HL-60 (cell line): ENCODE data around the gene GAL3ST2.

Source experiments
- DNase-seq, 2 experiments: peaks; one replicate each; pipeline ENCODE4 v3.0.0-alpha.2; 2010 to 2020; ENCODE audit warnings: low read depth in 1 of 2, low spot score in 1 of 2
- H3K27ac ChIP-seq: fragments of 250-450 bp; sonication (Bioruptor Pico); replicated peaks from 2 replicates; pipeline ENCODE4 v1.5.1; 2020; ENCODE audit warnings: mild to moderate bottlenecking, moderate library complexity
- H3K27me3 ChIP-seq: fragments of 250-450 bp; sonication (Bioruptor Pico); 2 replicates; pipeline ENCODE4 v1.5.1; 2021; ENCODE audit warnings: mild to moderate bottlenecking, moderate library complexity; ENCODE audit not compliant: insufficient read depth, poor library complexity, severe bottlenecking
- H3K4me3 ChIP-seq: replicated peaks from 2 replicates; pipeline ENCODE4 v1.5.1; 2011; ENCODE audit warnings: mild to moderate bottlenecking, control low read depth, low read length; ENCODE audit not compliant: insufficient read depth
- GABPA ChIP-seq: IDR thresholded peaks from 2 replicates; pipeline ENCODE4 v1.6.1; 2012; ENCODE audit warnings: low read depth
- POLR2AphosphoS5 ChIP-seq: IDR thresholded peaks from 2 replicates; pipeline ENCODE4 v1.6.1; 2012; ENCODE audit warnings: low read depth
- SPI1 ChIP-seq: IDR thresholded peaks from 2 replicates; pipeline ENCODE4 v1.6.1; 2012; ENCODE audit warnings: low read depth, mild to moderate bottlenecking, borderline replicate concordance
- TF ChIP-seq, protein P1 (sequence below): IDR thresholded peaks from 2 replicates; pipeline ENCODE4 v1.6.1; 2012; ENCODE audit warnings: low read depth; ENCODE audit not compliant: insufficient replicate concordance
- TF ChIP-seq, protein P2 (sequence below): IDR thresholded peaks from one replicate; pipeline ENCODE4 v1.5.1; 2011; ENCODE audit warnings: low read length, control low read depth, inconsistent platforms; ENCODE audit not compliant: insufficient read depth

Gene GAL3ST2

DNA sequence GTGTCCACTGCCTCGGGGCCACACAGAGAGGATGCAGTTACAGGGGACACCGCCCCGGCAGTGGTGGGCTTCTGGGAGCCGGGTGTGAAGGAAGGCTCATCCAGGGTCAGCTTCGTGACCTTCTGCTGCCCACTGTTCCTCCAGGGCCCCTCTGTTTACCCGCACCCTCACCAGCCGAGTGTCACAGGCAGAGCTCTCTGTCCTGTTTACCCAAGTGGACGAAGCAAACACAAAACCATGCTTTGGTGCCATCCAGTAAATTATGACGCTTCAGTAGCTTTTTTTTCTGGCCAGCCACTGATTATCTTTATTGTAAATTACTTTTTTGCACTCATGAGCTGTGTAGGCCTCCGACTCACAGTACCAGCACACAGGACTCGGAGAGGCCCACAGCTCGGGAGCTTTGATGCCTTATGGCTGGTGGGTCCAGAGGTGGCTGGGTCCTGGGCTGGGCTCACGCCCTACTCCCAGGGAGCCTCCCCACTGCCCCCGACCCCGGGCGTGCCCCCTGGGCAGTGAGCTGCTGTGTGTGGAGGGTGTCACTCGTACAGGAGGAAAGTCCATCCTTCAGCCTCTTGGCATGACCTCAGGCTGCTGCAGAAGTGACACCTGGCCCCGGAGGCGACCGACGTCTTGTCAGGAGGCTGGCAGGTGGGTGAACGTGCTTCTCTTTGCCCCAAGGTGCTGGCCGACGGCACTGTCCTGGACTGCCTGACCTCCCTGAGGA is 32.4 kb upstream of the GAL3ST2 start:
- H3K27ac ChIP-seq, result no peak overlapping the region
- DNase-seq, result no peak
- TF ChIP-seq, protein P1, sequence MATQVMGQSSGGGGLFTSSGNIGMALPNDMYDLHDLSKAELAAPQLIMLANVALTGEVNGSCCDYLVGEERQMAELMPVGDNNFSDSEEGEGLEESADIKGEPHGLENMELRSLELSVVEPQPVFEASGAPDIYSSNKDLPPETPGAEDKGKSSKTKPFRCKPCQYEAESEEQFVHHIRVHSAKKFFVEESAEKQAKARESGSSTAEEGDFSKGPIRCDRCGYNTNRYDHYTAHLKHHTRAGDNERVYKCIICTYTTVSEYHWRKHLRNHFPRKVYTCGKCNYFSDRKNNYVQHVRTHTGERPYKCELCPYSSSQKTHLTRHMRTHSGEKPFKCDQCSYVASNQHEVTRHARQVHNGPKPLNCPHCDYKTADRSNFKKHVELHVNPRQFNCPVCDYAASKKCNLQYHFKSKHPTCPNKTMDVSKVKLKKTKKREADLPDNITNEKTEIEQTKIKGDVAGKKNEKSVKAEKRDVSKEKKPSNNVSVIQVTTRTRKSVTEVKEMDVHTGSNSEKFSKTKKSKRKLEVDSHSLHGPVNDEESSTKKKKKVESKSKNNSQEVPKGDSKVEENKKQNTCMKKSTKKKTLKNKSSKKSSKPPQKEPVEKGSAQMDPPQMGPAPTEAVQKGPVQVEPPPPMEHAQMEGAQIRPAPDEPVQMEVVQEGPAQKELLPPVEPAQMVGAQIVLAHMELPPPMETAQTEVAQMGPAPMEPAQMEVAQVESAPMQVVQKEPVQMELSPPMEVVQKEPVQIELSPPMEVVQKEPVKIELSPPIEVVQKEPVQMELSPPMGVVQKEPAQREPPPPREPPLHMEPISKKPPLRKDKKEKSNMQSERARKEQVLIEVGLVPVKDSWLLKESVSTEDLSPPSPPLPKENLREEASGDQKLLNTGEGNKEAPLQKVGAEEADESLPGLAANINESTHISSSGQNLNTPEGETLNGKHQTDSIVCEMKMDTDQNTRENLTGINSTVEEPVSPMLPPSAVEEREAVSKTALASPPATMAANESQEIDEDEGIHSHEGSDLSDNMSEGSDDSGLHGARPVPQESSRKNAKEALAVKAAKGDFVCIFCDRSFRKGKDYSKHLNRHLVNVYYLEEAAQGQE, result no peak
- TF ChIP-seq SPI1 (no peak), GABPA (no peak), POLR2AphosphoS5 (no peak)
- TF ChIP-seq, protein P2, sequence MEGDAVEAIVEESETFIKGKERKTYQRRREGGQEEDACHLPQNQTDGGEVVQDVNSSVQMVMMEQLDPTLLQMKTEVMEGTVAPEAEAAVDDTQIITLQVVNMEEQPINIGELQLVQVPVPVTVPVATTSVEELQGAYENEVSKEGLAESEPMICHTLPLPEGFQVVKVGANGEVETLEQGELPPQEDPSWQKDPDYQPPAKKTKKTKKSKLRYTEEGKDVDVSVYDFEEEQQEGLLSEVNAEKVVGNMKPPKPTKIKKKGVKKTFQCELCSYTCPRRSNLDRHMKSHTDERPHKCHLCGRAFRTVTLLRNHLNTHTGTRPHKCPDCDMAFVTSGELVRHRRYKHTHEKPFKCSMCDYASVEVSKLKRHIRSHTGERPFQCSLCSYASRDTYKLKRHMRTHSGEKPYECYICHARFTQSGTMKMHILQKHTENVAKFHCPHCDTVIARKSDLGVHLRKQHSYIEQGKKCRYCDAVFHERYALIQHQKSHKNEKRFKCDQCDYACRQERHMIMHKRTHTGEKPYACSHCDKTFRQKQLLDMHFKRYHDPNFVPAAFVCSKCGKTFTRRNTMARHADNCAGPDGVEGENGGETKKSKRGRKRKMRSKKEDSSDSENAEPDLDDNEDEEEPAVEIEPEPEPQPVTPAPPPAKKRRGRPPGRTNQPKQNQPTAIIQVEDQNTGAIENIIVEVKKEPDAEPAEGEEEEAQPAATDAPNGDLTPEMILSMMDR, result no peak
- no peaks in the 10 kb centered on the region for H3K27me3 ChIP-seq
- H3K4me3 ChIP-seq, result no peak overlapping the region

DNA sequence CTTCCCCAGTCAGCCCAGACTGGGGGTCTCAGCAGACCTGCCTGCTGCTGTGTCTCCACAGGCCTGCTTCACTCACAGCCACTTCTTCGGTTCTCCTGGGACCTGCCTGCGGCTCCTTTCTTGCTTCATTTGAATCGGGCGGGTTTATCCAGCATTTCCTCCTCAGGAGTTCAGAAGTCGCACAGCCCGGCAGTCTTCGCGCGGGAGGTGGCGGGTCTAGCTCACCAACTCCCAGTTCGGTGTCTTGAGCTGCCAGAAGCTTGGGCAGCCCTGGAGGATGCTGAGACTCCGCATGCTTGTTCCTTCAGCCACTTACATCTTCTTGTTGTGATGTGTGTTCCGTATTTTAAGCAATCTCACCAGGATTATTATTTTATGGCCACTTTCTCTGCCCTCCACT is 31.3 kb upstream of the GAL3ST2 start:
- TF ChIP-seq POLR2AphosphoS5 (no peak), SPI1 (no peak), GABPA (no peak)
- TF ChIP-seq, protein P1, result no peak
- TF ChIP-seq, protein P2, result no peak
- H3K27ac ChIP-seq, result no peak overlapping the region
- no peak for DNase-seq
- no peak overlapping the region for H3K4me3 ChIP-seq
- H3K27me3 ChIP-seq, result no peaks in the 10 kb centered on the region

DNA sequence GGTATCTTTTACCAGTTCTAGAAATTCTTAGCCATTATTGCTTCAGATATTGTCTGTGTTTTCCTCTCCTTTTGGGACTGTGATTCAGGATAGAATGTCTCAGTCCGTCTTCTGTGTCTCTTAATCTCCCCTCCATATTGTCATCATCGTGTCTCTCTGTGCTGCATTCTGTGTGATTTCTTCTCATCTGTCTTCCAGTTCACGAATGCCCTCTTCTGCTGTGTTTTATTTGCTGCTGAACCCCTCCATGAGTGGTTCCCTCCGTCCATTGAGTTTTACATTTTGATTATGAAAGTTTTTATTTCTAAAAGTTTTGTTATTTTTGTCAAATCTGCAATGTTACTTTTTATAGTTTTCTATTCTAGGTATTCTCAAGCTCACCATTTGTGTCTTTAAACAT is 30.5 kb upstream of the GAL3ST2 start:
- no peak for DNase-seq
- no peaks in the 10 kb centered on the region for H3K27me3 ChIP-seq
- no peak overlapping the region for H3K4me3 ChIP-seq
- TF ChIP-seq SPI1, result no peak
- no peak for TF ChIP-seq GABPA
- TF ChIP-seq POLR2AphosphoS5, result no peak
- TF ChIP-seq, protein P2, result no peak
- TF ChIP-seq, protein P1, result no peak
- no peak overlapping the region for H3K27ac ChIP-seq
